GM19328 (cell line): ENCODE results near the gene TH.

Source experiments
- ATAC-seq: cut with Tn5 transposase; IDR thresholded peaks from one replicate; pipeline ENCODE4 v1.9.1; 2021; ENCODE audit warnings: mild to moderate bottlenecking, moderate library complexity; ENCODE audit not compliant: unreplicated experiment

TH gene

GRCh38 chr11:2171591-2172003 is at the start of gene TH:
Gene TH (minus strand): TSS chr11:2171815. CDS start chr11:2171786, 29 bp downstream.
- ATAC-seq: no peak

DNA sequence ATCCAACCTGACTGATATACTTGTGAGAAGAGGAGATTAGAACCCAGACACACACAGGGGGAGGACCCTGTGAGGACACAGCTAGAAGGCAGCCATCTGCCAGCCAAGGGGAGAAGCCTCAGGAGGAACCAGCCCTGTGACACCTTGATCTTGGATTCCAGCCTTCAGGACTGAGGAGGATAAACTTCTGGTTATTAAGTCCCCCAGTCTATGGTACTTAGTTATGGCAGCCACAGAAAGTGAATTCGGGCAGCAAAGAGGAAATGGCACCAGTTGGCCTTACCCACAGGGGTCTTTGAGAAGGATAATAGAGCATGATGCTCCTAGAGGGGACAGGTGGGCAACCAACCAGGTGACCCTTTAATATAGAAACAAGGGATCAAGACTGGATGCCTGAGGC is 49.4 kb upstream of the TH start:
- ATAC-seq: no peak

DNA sequence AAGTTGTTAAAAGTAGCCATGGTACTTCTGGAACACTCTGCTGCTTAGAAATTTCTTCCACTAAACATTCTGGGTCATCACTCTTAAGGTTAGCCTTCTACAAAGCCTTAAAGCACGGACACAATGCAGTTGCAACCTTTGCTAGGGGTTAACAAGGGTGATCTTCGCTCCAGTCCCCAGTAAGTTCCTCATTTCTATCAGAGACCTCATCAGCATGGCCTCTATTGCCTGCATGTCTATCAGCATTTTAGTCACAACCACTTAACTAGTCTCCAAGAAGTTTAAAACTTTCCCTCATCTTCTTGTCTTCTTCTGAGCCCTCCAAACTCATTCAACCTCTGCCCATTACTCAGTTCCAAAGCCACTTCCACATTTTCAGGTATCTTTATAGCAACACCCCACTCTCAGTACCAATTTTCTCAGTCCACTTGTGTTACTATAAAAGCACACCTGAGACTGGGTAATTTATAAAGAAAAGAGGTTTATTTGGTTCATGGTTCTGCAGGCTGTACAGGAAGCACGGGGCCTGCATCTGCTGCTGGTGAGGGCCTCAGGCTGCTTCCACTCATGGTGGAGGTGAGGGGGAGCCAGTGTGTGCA is 48.7 kb upstream of the TH start:
- no peak for ATAC-seq

GRCh38 chr11:2219318-2220017 is 47.9 kb upstream of the TH start:
- ATAC-seq: no peak

DNA sequence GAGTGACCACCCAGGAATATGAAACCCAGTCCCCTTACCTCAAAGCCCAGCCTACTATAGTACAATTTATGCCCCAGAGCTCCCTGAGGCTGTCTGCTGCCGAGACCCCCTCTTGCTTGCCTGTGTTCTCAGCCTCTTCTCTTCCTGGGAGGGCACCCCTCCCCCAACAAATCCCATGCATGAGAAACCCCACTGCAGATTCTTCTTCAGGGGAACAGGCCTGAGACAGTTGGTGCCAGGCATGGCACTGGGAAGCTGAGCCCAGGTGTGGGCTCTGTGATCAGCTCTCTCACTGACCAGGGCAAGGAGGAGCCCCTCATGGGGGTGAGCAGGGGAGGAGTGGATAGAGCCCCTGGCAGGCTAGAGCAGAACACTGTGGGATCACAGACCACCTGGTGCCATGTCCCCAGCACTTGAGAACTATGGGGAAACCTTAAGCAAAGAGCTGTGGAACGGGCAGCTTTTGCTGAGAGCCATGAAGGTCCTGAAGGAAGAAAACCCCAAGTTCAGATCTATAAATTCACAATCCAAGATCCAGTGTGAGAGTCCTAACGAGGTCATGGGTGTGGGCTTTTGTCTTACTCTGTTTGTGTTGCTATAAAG is 46.5 kb upstream of the TH start:
- ATAC-seq: no peak

DNA sequence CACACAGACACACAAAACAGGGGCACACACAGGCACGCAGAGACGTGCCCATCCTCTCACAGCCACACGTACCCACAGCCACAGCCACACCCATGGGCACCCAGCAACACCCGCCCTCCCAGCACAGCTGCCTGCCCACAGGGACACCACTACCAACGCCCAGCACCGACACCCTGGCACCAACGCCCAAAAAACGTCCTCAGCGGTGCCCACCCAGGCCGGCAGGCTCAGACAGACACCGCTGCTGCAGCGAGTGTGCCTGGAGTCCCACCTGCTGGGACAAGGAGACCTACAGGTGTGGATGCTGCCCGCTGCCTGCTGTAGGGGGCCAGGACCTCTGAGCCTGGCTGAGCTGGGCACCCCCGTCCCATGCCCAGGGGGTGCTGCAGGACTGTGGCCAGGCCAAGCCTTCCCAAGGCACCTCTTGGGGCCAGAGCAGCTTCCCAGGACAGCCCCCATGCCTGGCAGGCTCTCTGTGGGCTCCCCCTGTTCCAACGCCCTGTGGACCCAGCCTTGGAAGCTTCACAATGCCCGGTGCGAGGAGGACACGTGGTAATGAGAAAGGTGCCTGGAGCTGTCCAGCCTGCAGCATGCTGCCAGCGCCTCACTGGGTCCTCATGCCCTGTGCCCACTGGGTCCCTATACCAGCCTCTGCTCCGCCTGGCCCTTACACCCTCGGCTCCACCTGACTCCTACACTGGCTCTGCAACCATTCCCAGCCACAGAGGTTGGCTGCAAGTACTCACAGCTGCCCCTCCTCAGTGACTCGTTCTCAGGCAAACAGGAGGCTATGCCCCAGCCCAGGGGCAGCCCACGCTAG is 45.8 kb upstream of the TH start:
- ATAC-seq: no peak

DNA sequence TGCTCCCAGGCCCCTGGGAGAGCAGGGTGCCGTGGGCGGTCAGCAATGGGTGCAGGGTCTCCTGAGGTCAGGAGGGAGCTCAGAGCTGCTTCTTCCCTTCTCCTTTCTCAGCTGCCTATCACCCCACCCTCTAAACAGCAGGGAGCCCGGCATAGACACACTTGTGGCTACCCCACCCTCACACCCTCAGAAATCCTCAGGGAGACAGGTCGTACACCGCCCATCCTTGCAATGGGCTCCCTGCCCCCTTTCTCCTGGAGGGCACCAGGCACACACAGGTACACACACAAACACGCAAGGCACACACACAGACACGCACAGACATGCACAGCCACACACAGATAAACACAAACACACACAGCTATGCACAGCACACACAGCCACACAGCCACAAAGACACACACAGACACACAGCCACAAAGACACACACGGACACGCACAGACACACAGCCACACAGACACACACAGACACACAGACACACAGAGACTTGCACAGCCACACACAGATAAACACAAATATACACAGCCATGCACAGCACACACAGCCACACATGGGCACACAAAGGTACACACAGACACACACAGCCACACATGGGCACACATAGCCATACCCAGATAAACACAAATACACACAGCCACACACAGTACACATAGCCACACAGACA is 44.9 kb upstream of the TH start:
- no peak for ATAC-seq

DNA sequence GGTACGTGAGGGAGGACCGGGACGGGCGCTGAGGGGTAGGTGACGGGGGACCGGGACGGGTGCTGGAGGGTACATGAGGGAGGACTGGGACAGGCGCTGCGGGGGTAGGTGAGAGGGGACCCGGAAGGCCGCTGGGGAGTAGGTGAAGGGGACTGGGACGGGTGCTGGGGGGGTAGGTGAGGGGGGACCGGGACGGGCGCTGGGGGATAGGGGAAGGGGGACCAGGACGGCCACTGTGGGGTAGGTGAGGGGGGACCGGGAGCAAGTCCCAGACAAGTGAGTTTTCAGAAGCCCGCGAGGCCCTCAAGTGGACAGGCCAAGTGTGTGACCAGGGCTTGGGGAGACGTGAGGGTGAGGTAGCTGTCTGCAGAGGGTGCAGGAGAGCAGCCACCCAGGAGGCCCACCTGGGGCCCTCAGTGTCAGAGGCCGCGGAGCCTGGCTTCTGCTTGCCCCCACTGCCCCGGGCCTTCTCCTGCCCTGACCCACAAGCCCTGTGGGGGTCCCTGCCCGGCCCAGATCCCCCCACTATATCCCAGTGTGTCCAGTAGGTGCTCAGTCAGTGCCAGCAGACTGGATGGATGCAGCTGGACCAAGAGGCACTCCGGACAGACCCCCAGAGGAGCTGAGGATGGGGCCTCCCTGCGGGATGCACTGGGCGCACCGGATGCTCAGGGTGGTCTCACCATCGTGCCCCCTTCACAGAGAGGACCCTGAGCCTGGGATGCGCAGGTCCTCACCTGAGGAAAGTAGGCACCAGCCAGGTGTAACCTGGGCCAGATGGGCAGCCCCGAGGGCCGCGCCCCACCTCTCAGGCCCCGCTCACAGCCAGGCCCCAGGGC is 44.2 kb upstream of the TH start:
- no peak for ATAC-seq

DNA sequence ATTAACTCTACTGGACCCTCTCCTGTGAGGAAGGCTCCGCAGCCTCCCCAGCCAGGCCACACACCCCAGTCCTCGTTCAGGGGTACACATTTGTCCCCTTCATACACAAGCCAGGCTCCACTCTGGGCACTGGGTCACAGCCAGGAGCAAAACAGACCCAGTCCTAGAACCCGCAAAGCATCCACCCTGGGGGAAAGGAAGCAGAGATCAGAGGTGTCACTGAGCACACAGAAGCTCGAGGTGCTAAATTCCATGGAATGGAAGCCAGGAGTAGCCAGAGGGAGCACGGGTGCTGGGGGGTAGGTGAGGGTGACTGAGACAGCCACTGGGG is 43.6 kb upstream of the TH start:
- no peak for ATAC-seq

DNA sequence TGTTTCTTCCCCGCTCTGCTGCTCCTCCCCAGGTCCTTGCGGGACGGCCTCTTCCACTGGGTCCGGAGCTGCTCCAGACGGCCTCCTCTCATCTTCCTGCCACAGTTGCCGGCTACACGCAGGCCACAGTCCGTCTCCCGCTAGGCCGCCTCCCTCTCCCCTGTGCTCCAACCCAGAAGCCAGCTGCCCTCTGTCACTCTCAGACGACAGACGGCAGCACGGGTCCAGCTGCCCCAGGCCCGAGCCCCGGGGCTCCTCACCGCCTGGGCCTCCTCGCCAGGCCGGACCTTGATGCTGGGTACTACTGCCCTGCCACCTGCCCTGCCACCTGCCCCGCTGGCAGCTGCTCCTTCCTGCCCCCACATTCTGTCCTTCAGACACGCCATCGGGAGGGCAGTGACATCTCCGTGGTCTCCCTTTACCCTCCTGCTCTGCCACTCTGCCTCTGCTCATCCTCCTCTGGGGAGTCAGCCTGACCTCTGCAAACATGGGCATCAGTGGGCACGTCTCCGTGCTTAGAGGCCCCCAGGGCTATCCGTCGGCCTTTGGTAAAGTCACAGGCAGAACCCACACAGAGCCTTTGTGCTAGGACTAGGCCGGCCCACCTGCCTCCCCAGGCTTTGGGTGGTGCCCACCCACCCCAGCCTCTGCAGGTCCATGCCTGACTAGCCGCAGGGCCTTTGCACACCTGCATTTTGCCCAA is 43.1 kb upstream of the TH start:
- ATAC-seq: no peak

- no peak for ATAC-seq
Measured at GRCh38 chr11:2213890-2214526, 42.4 kb upstream of the TH start.

GRCh38 chr11:2213384-2213842 is 41.8 kb upstream of the TH start:
- no peak for ATAC-seq

DNA sequence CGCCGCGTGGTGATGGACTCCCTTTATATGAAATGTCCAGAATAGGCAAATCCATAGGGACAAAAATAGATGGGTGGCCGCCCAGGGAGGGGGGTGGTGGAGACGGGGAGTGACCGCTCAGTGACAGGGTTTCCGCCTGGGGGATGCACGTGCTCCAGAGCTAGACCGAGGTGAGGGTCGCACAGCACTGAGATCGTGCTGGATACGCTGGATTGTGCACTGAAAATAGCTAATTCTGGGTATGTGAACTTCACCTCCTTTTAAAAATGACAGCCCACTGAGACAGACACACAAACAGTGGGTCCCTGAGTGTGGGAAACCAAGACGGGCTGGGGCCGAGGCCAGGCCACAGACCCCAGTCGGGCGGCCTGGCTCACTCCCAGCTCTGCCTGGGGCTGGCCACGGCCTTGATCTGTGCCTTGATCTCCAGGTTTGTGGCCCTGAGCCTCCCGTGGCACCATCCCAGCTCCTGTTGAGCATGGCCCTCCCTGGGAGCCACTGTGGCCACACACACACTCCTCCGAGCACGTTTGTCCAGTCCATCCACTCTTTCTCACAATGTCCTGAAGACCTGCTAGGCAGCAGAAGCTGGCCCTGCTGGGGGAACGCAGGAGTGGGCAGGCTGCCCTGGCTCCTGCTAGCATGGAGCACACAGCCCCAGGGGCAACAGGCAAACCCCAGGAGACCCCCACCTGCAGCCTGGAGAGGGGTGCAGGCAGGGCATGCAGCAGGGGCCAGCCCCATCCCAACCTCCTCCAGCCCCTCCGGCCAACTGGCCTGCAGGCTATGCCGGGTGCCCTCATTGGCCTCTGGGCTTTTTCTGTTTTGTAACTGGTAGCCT is 41.0 kb upstream of the TH start:
- no peak for ATAC-seq

GRCh38 chr11:2211113-2211971 is 39.7 kb upstream of the TH start:
- no peak for ATAC-seq

DNA sequence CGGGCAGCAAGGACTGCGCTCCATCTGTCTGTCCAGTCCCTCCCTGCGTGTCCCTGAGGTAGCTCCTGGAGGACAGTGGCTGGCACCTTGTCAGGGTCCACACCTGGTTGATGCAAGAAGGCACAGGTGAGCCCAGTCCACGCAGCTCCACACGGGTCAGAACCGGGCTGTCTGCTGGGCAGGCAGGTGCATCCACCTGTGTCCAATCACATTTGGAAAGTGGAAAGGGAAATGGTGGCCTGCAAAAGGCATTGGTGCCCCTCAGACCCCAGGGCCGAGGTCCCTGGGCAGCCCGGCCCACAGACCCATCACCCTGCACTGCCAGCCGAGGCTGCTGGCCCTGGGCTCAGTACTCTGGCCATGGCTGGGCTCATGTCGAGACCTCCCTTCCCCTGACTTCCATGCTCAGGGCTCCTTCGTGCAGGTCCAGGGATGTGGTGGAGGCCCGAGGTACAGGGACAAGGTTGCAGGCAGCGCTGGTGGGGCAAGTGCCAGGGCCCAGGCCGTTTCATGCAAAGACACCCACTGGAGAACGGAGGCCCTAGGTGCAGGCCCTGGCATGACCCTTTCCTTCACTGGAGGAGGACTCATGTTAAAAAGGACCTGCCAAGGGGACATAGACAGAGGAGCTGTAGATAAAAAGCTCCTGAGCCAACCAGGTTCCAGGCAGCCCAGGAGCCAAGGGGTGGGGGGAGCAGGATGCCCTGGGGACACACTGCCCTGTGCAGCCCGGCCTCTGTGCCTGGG is 38.9 kb upstream of the TH start:
- no peak for ATAC-seq

- no peak for ATAC-seq
Measured at GRCh38 chr11:2209900-2210321, 38.3 kb upstream of the TH start.
